ENCODE results near the gene SLCO2B1. TPM values are rescaled to one million over a fixed set of nuclear protein-coding genes. Genes with fewer than 3 reads are reported as not detected.

Gene SLCO2B1
- total and polyA plus RNA-seq, 2 experiments from 2014 or later: not detected

DNA sequence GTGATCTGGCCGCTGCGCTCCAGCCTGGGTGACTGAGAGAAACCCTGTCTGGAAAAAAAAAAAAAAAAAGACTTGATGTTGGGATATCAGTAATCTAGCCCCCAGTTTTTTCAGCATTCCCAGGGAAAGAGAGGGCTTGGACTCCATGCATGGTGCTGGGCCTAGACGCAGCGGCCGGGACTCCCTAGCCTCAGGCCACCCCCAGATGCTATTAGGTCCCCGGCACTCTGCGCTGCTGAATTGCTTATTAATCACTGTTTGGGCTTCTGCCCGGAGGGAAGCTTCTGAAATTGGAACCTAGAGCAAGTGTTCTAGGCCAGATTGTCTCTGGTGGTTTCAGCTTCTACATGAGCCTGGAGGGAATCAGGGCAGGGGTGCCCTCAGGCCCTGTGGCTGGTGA, 39.0 kb downstream of the SLCO2B1 start:
- Histone ChIP-seq H3K9me2 (ENCODE audit: insufficient read depth) (peaks cover 14% of the 10 kb centered on the region; the same call in 1 of the 2 replicates), H3K4me3 (no peak overlapping the region), H3K4me1 (ENCODE audit: insufficient read depth) (peaks cover 5% of the 10 kb centered on the region; the same call in 1 of the 2 replicates), H3F3A (replicated peaks; ENCODE audit: low read depth) (no peaks in the 10 kb centered on the region), H3K27ac (ENCODE audit: low read depth) (no peak overlapping the region), H3K27me3 (ENCODE audit: insufficient read depth) (no peaks in the 10 kb centered on the region), H3K36me3 (ENCODE audit: insufficient read depth) (no peaks in the 10 kb centered on the region; the same call in 1 of the 2 replicates), H3K79me2 (replicated peaks; ENCODE audit: insufficient read depth) (no peaks in the 10 kb centered on the region), H3K4me2 (no peak overlapping the region), H4K20me1 (replicated peaks; ENCODE audit: insufficient read depth) (no peaks in the 10 kb centered on the region), H2AFZ (no peak overlapping the region)
- H3K9me3 Mint-ChIP-seq: no peaks in the 10 kb centered on the region
- ATAC-seq (no peak), DNase-seq (ENCODE audit: low spot score) (no peak)
- H3K27ac Mint-ChIP-seq: no peak overlapping the region
- no peaks in the 10 kb centered on the region for H3K36me3 Mint-ChIP-seq (ENCODE audit: low read depth)
- H3K27me3 Mint-ChIP-seq (ENCODE audit: insufficient read depth, low read depth, poor library complexity): peaks cover 12% of the 10 kb centered on the region
- TF ChIP-seq NANOG (IDR thresholded peaks at IDR 0.05; ENCODE audit: borderline replicate concordance) (no peak), JUNB (IDR thresholded peaks at IDR 0.05; ENCODE audit: unreplicated experiment) (no peak), ETS1 (IDR thresholded peaks at IDR 0.05) (no peak), ZNF114 (CRISPR knock-in tag; IDR thresholded peaks at IDR 0.05) (no peak), POLR2AphosphoS5 (IDR thresholded peaks at IDR 0.05; ENCODE audit: low read depth) (no peak), CTCF (conservative IDR thresholded peaks at IDR 0.05; ENCODE audit: low read depth in 2 of 2) (no peak), EZH2 (IDR thresholded peaks at IDR 0.05; ENCODE audit: low read depth, unreplicated experiment) (no peak), ZNF331 (CRISPR knock-in tag; IDR thresholded peaks at IDR 0.05; ENCODE audit: low read depth) (no peak), EZH2phosphoT487 (IDR thresholded peaks at IDR 0.05; ENCODE audit: unreplicated experiment) (no peak), STAT1 (IDR thresholded peaks at IDR 0.05; ENCODE audit: unreplicated experiment) (no peak), REST (IDR thresholded peaks at IDR 0.05; ENCODE audit: unreplicated experiment) (no peak)
- peaks cover 12% of the 10 kb centered on the region for H3K4me1 Mint-ChIP-seq
- no peak overlapping the region for H3K4me3 Mint-ChIP-seq
